K562 (cell line): ENCODE results near the gene KLF1. TPM values are rescaled to one million over a fixed set of nuclear protein-coding genes. Genes with fewer than 3 reads are reported as not detected.

Source experiments
- ATAC-seq: fragments of 200-7000 bp; cut with Tn5 transposase; 3 replicates; pipeline ENCODE4 v1.9.1; 2020; ENCODE audit warnings: moderate library complexity
- BruUV-seq: library from RNA; stranded (reverse); fragments of 400-500 nt; replicated peaks from 2 replicates; lab custom pipeline; 2021; lab: Mats Ljungman, UMichigan
- CTCF ChIA-PET: fragments of 300-600 bp; formaldehyde crosslinking; extraction: SDS; loops from one replicate; lab custom pipeline; 2021; ENCODE audit warnings: low intra/inter-chr PET ratio; lab: Yijun Ruan, JAX
- POLR2A ChIA-PET: fragments of 300-600, 350-650 bp; sonication (Branson Sonifier 250); formaldehyde crosslinking; extraction: SDS; loops from one replicate; lab custom pipeline; 2021; ENCODE audit warnings: antibody characterized with exemption, inconsistent platforms; lab: Yijun Ruan, JAX
- DNase-seq, 4 experiments: peaks; one replicate each; pipeline versions ENCODE4 v3.0.0 to v3.0.0-alpha.2; 2011 to 2018; ENCODE audit warnings: low spot score in 3 of 4, mixed read lengths in 3 of 4; ENCODE audit errors: extremely low read depth in 1 of 4
- FAIRE-seq: peaks from 2 replicates; lab custom pipeline; 2011; peaks lifted over from hg19 to GRCh38; lab: Jason Lieb, UNC
- H2AFZ ChIP-seq: 2 replicates; pipeline ENCODE4 v1.6.0; 2011; ENCODE audit warnings: low read depth, low read length, control low read depth, inconsistent platforms
- H3K27ac ChIP-seq: fragments of 200-600 bp; 3 replicates; pipeline ENCODE4 v1.8.0; 2011; ENCODE audit warnings: low read depth, mild to moderate bottlenecking, control low read depth, inconsistent platforms, low read length, moderate library complexity, mixed read lengths; ENCODE audit errors: extremely low read depth
- H3K27me3 ChIP-seq, 2 experiments: fragments of 300-600 bp in 1 of 2; 2 replicates in 1 of 2; 3 replicates in 1 of 2; pipeline versions ENCODE4 v1.6.0 to v1.8.0; 2011; ENCODE audit warnings: inconsistent platforms in 2 of 2, low read length in 2 of 2, mild to moderate bottlenecking in 1 of 2, mixed read lengths in 1 of 2, moderate library complexity in 1 of 2; ENCODE audit not compliant: control insufficient read depth in 2 of 2, insufficient read depth in 2 of 2
- H3K36me3 ChIP-seq: fragments of 300-600 bp; 3 replicates; pipeline ENCODE4 v1.8.0; 2011; ENCODE audit warnings: mild to moderate bottlenecking, low read length, inconsistent platforms; ENCODE audit not compliant: control insufficient read depth, insufficient read depth
- H3K4me1 ChIP-seq, 2 experiments: fragments of 200-600 bp in 1 of 2; replicated peaks in 1 of 2; 2 replicates in 1 of 2; 3 replicates in 1 of 2; pipeline versions ENCODE4 v1.5.1 to v1.8.0; 2011; ENCODE audit warnings: inconsistent platforms in 2 of 2, low read length in 2 of 2, mild to moderate bottlenecking in 1 of 2, mixed read lengths in 1 of 2, moderate library complexity in 1 of 2; ENCODE audit not compliant: control insufficient read depth in 2 of 2, insufficient read depth in 2 of 2
- H3K4me2 ChIP-seq: 2 replicates; pipeline ENCODE4 v1.6.1; 2011; ENCODE audit warnings: low read length, control low read depth, inconsistent platforms, mixed read lengths; ENCODE audit not compliant: insufficient read depth
- H3K4me3 ChIP-seq: fragments of 200-600 bp; sonication (generic), shearing (Covaris generic); 2 replicates; pipeline ENCODE4 v1.5.1; 2016; ENCODE audit warnings: control low read depth, inconsistent platforms
- H3K79me2 ChIP-seq: fragments of 200-600 bp; 3 replicates; pipeline ENCODE4 v1.8.0; 2011; ENCODE audit warnings: low read length, inconsistent platforms; ENCODE audit not compliant: control insufficient read depth, insufficient read depth
- H3K9ac ChIP-seq, 2 experiments: 2 replicates each; pipeline versions ENCODE4 v1.6.0 to v1.6.1; 2011; ENCODE audit warnings: low read depth in 2 of 2, low read length in 2 of 2, control low read depth in 1 of 2, inconsistent platforms in 1 of 2, mild to moderate bottlenecking in 1 of 2, mixed read lengths in 1 of 2; ENCODE audit not compliant: insufficient read depth in 1 of 2
- H3K9me1 ChIP-seq: one replicate; pipeline ENCODE4 v1.6.0; 2011; ENCODE audit warnings: inconsistent platforms, mild to moderate bottlenecking, low read length, moderate library complexity; ENCODE audit not compliant: control insufficient read depth, insufficient read depth
- H3K9me3 ChIP-seq: replicated peaks from 2 replicates; pipeline ENCODE4 v1.5.1; 2011; ENCODE audit warnings: low read depth, low read length, inconsistent platforms; ENCODE audit not compliant: control insufficient read depth, insufficient read depth
- H4K20me1 ChIP-seq: replicated peaks from 2 replicates; pipeline ENCODE4 v1.6.1; 2011; ENCODE audit warnings: low read length, inconsistent platforms, mixed read lengths; ENCODE audit not compliant: control insufficient read depth, insufficient read depth
- ATF7 ChIP-seq: fragments of 450-650 bp; IDR thresholded peaks from 2 replicates; pipeline ENCODE4 v1.7.1; 2014; ENCODE audit warnings: mild to moderate bottlenecking, moderate library complexity
- CAMTA2 ChIP-seq: fragments of 250-450 bp; sonication (Bioruptor Pico); conservative IDR thresholded peaks from 2 replicates; pipeline ENCODE4 v1.5.1; 2022
- CCAR2 ChIP-seq: fragments of 200-400 bp; formaldehyde crosslinking; IDR thresholded peaks from 2 replicates; pipeline ENCODE4 v1.6.1; 2017; ENCODE audit warnings: mild to moderate bottlenecking, low read depth, low read length
- POLR2AphosphoS2 ChIP-seq: IDR thresholded peaks from 2 replicates; pipeline ENCODE4 v1.6.1; 2012; ENCODE audit warnings: low read length, improper control_type of control experiment
- POLR2G ChIP-seq: fragments of 200-400 bp; formaldehyde crosslinking; IDR thresholded peaks from 2 replicates; pipeline ENCODE4 v1.6.1; 2017; ENCODE audit warnings: low read depth, mild to moderate bottlenecking, antibody characterized with exemption, low read length, moderate library complexity
- PRMT5 ChIP-seq: sonication (generic); formaldehyde crosslinking; IDR thresholded peaks from 2 replicates; pipeline ENCODE4 v1.5.0; 2020; ENCODE audit warnings: missing genetic modification reagents
- RBFOX2 ChIP-seq: fragments of 200-400 bp; formaldehyde crosslinking; IDR thresholded peaks from 2 replicates; pipeline ENCODE4 v1.6.1; 2017; ENCODE audit warnings: low read depth, mild to moderate bottlenecking, low read length, moderate library complexity
- ZNF232 ChIP-seq: sonication (generic); formaldehyde crosslinking; IDR thresholded peaks from 2 replicates; pipeline ENCODE4 v1.8.0; 2022; ENCODE audit warnings: mild to moderate bottlenecking, missing genetic modification reagents
- ZNF24 ChIP-seq: fragments of 450-650 bp; IDR thresholded peaks from 2 replicates; pipeline ENCODE4 v1.6.1; 2016
- ZNF253 ChIP-seq: fragments of 250-450 bp; sonication (Bioruptor Pico); conservative IDR thresholded peaks from 2 replicates; pipeline ENCODE4 v1.6.1; 2021; ENCODE audit warnings: mild to moderate bottlenecking
- WGBS: fragments of 100-300 bp; shearing (Covaris generic); methylation state at CpG from one replicate; pipeline ENCODE4 v1.1.6; 2016; ENCODE audit warnings: low coverage, mixed read lengths; ENCODE audit not compliant: insufficient coverage; ENCODE audit errors: missing lambda C conversion rate; 5-methylcytosine and 5-hydroxymethylcytosine counted together
- in situ Hi-C: fragments of 300-500 bp; cut with MboI; formaldehyde crosslinking; loops from 4 replicates; pipeline ENCODE4 v1.15.0; 2018; ENCODE audit warnings: inconsistent platforms, mixed read lengths
- intact Hi-C: fragments of 100-400 bp; cut with micrococcal nuclease; formaldehyde crosslinking; loops from 2 replicates; pipeline ENCODE4 v1.14.2; 2022
- polyA plus RNA-seq, 8 experiments: library from polyadenylated mRNA; depleted of rRNA in 4 of 8; stranded (reverse) in 5 of 8; unstranded in 3 of 8; fragments of >200 nt; fragmentation: Nextera tagmentation in 2 of 8; fragmentation: Illumina TruSeq in 1 of 8; extraction: Ambion mirVana in 2 of 8; extraction: Trizol in 1 of 8; gene quantifications; 2 replicates each; pipeline versions ENCODE4 v1.2.1 to v1.2.3, GENCODE V29; 2011 to 2014; ENCODE audit warnings: inconsistent platforms in 1 of 8, missing spikeins in 1 of 8
- total RNA-seq, 7 experiments: library from RNA; depleted of rRNA in 6 of 7; stranded (reverse); fragments of >200 nt in 6 of 7; fragmentation: Illumina TruSeq in 2 of 7; extraction: Trizol in 2 of 7; gene quantifications; 2 replicates each; pipeline versions ENCODE4 v1.2.1 to v1.2.3, GENCODE V29; 2011 to 2021; ENCODE audit warnings: low replicate concordance in 1 of 7
- TF ChIP-seq, protein P1 (sequence below): fragments of 450-650 bp; IDR thresholded peaks from one replicate; pipeline ENCODE4 v1.6.1; 2018; ENCODE audit warnings: mild to moderate bottlenecking, moderate library complexity; ENCODE audit not compliant: partially characterized antibody
- TF ChIP-seq, protein P2 (sequence below): sonication (generic); formaldehyde crosslinking; IDR thresholded peaks from 2 replicates; pipeline ENCODE4 v1.8.1; 2023; ENCODE audit warnings: mild to moderate bottlenecking, missing genetic modification reagents
- TF ChIP-seq, protein P3 (sequence below): sonication (generic); formaldehyde crosslinking; IDR thresholded peaks from 2 replicates; pipeline ENCODE4 v1.9.0; 2022; ENCODE audit warnings: mild to moderate bottlenecking, missing genetic modification reagents

The KLF1 gene
- total and polyA plus RNA-seq, 9 of the 15 experiments (the other 6 are each of a cell fraction or from before 2014, with no cell fraction given), result 8.4 to 163 (median 47.3) TPM

DNA sequence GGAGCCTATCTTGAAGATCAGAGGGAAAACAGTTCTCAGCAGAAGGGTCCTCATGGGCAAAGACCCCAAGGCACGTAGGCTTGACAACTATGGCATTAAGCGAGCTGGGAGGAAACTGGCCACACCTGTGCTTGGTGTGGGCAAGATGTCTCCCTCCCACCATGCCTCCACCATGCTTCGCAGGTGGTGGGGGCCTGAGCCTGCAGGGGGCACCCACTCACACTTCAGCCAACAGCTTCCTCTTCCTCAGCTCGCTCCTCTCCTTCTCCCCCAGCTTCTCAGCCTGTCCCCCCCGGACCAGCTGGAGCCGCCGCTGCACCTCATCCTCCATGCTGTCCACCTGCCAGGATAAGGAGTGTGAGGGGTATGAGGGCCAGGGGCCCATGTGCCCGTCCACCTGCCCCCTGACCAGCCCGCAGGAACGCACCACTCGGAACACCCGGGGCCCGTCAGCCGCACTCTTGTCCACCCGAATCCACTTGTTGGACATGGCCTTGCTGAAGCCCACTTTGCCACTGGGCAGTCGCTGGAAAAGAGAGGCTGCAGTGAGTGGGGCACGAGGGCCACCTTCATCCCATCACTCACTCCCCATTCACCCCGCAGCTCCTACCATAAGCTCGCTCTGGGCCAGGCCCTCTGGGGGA lies 43.1 kb upstream of the KLF1 start (continued):
- TF ChIP-seq POLR2G (peak; percentile 54), ZNF232 (CRISPR knock-in tag) (no peak), PRMT5 (CRISPR knock-in tag) (no peak)
- TF ChIP-seq, protein P1, sequence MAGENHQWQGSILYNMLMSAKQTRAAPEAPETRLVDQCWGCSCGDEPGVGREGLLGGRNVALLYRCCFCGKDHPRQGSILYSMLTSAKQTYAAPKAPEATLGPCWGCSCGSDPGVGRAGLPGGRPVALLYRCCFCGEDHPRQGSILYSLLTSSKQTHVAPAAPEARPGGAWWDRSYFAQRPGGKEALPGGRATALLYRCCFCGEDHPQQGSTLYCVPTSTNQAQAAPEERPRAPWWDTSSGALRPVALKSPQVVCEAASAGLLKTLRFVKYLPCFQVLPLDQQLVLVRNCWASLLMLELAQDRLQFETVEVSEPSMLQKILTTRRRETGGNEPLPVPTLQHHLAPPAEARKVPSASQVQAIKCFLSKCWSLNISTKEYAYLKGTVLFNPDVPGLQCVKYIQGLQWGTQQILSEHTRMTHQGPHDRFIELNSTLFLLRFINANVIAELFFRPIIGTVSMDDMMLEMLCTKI, result no peak

DNA sequence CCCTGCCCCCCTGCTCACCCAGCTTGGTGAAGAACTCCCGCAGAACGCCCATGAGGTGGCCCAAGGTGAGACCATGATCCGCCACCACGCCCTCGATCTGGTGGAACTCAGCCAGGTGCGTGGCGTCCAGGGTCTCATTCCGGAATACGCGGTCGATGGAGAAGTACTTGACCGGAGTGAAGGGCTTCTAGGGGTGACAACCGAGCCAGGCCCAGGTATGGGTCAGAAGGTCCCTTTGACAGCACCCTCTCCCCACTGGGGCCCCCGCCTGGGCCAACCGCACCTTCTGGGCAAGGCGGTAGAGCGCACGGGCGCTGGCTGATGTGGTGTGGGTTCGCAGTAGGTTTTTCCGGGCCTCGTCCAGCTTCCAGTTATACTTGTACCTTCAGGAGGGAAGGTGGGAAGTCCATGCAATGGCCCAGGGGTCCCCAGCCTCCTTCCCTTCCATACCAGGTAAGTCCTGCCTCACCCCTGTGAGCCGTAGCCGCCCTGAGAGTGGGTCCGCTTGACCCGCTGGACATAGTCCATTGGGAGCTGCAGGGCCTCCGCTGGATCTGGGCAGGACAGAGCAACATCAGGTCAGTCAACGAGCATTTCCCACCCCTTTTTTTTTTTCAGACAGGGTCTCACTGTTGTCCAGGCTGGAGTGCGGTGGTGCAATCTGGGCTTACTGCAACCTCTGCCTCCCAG lies 37.8 kb upstream of the KLF1 start:
- ATAC-seq, result no peak
- peaks cover 73% of the 10 kb centered on the region for H3K36me3 ChIP-seq
- no peak for TF ChIP-seq ZNF253 (CRISPR knock-in tag)
- TF ChIP-seq ZNF24, result no peak
- peak; percentile 58; the same call in 1 of the 2 replicates for TF ChIP-seq RBFOX2
- no peak for TF ChIP-seq CAMTA2
- TF ChIP-seq POLR2AphosphoS2, result no peak
- TF ChIP-seq, protein P2, sequence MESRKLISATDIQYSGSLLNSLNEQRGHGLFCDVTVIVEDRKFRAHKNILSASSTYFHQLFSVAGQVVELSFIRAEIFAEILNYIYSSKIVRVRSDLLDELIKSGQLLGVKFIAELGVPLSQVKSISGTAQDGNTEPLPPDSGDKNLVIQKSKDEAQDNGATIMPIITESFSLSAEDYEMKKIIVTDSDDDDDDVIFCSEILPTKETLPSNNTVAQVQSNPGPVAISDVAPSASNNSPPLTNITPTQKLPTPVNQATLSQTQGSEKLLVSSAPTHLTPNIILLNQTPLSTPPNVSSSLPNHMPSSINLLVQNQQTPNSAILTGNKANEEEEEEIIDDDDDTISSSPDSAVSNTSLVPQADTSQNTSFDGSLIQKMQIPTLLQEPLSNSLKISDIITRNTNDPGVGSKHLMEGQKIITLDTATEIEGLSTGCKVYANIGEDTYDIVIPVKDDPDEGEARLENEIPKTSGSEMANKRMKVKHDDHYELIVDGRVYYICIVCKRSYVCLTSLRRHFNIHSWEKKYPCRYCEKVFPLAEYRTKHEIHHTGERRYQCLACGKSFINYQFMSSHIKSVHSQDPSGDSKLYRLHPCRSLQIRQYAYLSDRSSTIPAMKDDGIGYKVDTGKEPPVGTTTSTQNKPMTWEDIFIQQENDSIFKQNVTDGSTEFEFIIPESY (CRISPR knock-in tag), result peak; percentile 36; the same call in 1 of the 2 replicates
- TF ChIP-seq ATF7, result no peak
- TF ChIP-seq, protein P3, sequence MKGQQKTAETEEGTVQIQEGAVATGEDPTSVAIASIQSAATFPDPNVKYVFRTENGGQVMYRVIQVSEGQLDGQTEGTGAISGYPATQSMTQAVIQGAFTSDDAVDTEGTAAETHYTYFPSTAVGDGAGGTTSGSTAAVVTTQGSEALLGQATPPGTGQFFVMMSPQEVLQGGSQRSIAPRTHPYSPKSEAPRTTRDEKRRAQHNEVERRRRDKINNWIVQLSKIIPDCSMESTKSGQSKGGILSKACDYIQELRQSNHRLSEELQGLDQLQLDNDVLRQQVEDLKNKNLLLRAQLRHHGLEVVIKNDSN (CRISPR knock-in tag), result no peak
- no peak for TF ChIP-seq CCAR2

More for the DNA sequence above, 37.8 kb upstream of the KLF1 start:
- ChIA-PET CTCF (no interaction called here), POLR2A (interaction anchor here (0.9 to 1.3 kb wide), 2 partner anchors 12 to 37 kb away, joined by 3 to 4 read pairs; partner anchors contain the start of gene KLF1)
- Histone ChIP-seq H3K27ac (no peak overlapping the region), H3K27me3 (no peaks in the 10 kb centered on the region), H2AFZ (no peak overlapping the region), H4K20me1 (no peaks in the 10 kb centered on the region), H3K4me3 (no peak overlapping the region), H3K79me2 (peaks cover 7% of the 10 kb centered on the region; the same call in 2 of the 3 replicates), H3K9ac (peak overlapping the region in 1 of 2 experiments; percentile 55; a peak in 1 of 4 replicates), H3K9me3 (no peaks in the 10 kb centered on the region), H3K4me2 (no peak overlapping the region), H3K9me1 (no peaks in the 10 kb centered on the region), H3K4me1 (peaks cover 0 to 16% of the 10 kb centered on the region in 2 experiments; a peak in 2 of 5 replicates)
- WGBS, result 96% methylated on average over 28 of the region's 29 CpGs
- no TSS peak for BruUV-seq
- intact Hi-C loops, result no loop called here
- FAIRE-seq (no peak), DNase-seq (no peak)
- in situ Hi-C loops, result no loop called here
